ENCODE results near the gene SLC38A2.

Gene SLC38A2

DNA sequence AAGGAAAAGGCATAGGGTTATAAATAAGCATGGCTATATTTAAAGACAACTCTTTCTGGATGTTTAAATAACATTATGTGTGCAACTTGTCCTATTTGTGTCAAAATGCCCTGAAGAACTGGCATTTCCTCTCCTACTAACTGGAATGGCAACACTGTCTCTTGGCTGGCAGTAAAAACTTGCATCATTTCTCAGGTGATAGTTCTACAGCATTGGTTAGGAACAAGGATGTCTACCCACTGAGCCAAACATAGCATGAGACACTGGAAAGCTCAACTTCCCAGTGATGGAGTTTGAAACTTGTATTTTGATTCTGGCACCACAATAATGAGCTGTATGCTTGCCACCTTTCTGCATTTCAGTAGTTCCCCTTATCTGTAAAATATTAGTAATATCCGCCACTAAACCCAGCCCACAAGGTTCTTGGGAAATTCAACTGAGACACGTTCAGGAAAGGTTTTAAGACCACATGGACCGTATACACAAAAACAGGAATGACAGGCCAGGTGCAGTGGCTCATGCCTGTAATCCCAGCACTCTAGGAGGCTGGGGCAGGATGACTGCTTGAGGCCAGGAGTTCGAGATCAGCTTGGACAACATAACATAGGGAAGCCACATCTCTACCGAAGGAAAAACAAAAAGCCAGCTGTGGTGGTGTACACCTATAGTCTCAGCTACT lies 5.1 kb downstream of the SLC38A2 start:
- no peak for DNase-seq (ENCODE audit: extremely low read depth, insufficient read length)
- TF ChIP-seq, protein P1, sequence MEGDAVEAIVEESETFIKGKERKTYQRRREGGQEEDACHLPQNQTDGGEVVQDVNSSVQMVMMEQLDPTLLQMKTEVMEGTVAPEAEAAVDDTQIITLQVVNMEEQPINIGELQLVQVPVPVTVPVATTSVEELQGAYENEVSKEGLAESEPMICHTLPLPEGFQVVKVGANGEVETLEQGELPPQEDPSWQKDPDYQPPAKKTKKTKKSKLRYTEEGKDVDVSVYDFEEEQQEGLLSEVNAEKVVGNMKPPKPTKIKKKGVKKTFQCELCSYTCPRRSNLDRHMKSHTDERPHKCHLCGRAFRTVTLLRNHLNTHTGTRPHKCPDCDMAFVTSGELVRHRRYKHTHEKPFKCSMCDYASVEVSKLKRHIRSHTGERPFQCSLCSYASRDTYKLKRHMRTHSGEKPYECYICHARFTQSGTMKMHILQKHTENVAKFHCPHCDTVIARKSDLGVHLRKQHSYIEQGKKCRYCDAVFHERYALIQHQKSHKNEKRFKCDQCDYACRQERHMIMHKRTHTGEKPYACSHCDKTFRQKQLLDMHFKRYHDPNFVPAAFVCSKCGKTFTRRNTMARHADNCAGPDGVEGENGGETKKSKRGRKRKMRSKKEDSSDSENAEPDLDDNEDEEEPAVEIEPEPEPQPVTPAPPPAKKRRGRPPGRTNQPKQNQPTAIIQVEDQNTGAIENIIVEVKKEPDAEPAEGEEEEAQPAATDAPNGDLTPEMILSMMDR (IDR thresholded peaks at IDR 0.05; ENCODE audit: insufficient read depth, low read length, poor library complexity, severe bottlenecking): no peak
- Histone ChIP-seq H3K4me3 (replicated peaks; ENCODE audit: low read depth, low read length) (no peak overlapping the region), H3K27me3 (replicated peaks; ENCODE audit: control insufficient read depth, insufficient read depth, low read length) (no peaks in the 10 kb centered on the region), H3K36me3 (ENCODE audit: control insufficient read depth, insufficient read depth, low read length) (peaks cover 6% of the 10 kb centered on the region)

DNA sequence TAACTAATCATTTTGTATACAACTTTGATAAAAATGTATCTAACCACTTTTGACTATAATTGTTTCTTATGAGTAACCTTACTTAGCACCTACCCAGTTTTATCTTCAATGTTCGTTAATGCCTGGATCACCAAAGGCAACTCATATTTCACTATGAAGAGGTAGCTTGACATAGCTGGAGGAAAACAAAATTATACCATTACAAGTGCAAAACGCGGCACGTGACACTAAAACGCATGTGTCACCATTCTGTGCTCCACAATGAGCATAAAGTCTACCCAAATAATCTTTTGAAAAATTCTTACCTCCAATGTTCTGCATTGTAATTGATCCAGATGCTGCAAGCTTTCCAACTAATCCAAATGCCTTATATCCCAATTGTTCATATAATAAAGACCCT lies 5.8 kb downstream of the SLC38A2 start:
- Histone ChIP-seq H3K36me3 (ENCODE audit: control insufficient read depth, insufficient read depth, low read length) (peaks cover 6% of the 10 kb centered on the region), H3K4me3 (replicated peaks; ENCODE audit: low read depth, low read length) (no peak overlapping the region), H3K27me3 (replicated peaks; ENCODE audit: control insufficient read depth, insufficient read depth, low read length) (no peaks in the 10 kb centered on the region)
- no peak for DNase-seq (ENCODE audit: extremely low read depth, insufficient read length)
- TF ChIP-seq, protein P1 (IDR thresholded peaks at IDR 0.05; ENCODE audit: insufficient read depth, low read length, poor library complexity, severe bottlenecking): no peak

DNA sequence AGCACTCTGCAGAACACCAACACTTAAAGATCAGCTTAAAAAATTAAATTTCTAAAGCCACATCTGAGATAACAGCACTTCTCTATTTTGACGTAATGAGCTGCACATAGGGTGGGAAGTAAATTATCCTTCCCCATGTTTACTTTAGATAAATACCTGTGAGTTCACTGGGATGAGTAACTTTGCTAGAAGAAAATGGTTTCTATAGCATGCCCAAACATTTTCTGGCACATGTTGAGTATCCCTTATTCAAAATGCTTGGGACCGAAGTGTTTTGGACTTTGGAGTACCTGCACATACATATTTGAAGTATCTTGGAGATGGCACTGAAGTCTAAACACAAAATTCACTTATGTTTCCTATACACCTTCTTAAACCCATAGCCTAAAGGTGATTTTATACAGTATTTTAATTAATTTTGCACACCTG lies 6.6 kb downstream of the SLC38A2 start:
- TF ChIP-seq, protein P1 (IDR thresholded peaks at IDR 0.05; ENCODE audit: insufficient read depth, low read length, poor library complexity, severe bottlenecking): no peak
- Histone ChIP-seq H3K4me3 (replicated peaks; ENCODE audit: low read depth, low read length) (no peak overlapping the region), H3K27me3 (replicated peaks; ENCODE audit: control insufficient read depth, insufficient read depth, low read length) (no peaks in the 10 kb centered on the region), H3K36me3 (ENCODE audit: control insufficient read depth, insufficient read depth, low read length) (peaks cover 6% of the 10 kb centered on the region)
- no peak for DNase-seq (ENCODE audit: extremely low read depth, insufficient read length)

DNA sequence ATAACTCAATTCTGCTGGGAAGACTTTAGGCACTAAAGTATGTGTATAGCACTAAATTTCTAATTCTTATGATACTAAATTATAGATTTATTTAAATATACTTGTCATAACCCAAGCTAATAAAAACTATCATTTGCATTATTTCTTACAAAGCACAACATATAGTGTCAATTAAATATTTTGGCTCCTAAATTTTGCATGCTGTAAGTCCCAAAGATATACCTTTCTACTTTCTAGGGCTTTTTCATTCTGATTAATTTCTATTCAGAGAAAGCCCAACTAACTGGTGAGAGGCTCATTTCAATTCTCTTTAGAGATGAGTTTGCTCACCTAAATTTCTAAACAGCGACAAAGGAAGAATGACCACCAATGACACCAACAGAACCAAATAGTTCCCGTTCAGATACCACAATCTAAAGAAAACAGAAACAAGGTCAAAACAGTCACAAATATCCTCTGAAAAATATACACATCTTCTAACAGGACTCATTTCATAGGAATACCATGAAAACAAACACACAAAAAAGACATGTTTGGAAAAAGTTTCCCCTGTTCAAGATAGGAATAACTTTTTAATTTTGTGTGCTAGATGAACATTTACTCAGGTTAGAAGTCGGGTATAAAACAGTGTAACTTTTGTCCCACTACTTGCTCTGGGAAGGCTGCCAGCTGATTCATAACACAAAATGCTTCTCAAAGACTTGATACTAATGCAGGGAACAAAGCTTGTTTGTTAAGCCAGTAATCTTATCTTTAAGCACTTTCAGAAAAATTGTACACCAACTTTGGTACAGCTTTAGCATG lies 7.6 kb downstream of the SLC38A2 start:
- no peak for DNase-seq (ENCODE audit: extremely low read depth, insufficient read length)
- Histone ChIP-seq H3K27me3 (replicated peaks; ENCODE audit: control insufficient read depth, insufficient read depth, low read length) (no peaks in the 10 kb centered on the region), H3K36me3 (ENCODE audit: control insufficient read depth, insufficient read depth, low read length) (peaks cover 5% of the 10 kb centered on the region), H3K4me3 (replicated peaks; ENCODE audit: low read depth, low read length) (no peak overlapping the region)
- TF ChIP-seq, protein P1 (IDR thresholded peaks at IDR 0.05; ENCODE audit: insufficient read depth, low read length, poor library complexity, severe bottlenecking): no peak

DNA sequence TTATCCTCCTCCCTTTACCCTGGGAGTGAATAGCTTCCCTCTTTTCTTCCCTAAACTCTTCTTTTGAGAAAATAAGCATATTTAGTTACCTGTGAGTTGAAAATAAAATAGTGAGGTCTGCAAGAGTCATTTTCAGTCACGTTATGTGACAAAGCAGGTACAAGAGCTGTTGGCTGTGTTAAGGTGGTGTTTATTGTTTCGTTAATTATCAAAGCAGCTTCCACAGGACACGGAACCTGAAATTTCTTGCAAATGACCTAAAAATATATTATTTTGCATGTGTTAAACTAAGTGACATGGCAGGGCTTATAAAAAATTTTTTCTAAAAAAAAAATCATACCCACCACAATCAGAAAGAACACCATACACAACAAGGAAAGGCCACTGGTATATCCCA lies 8.3 kb downstream of the SLC38A2 start:
- DNase-seq (ENCODE audit: extremely low read depth, insufficient read length): no peak
- TF ChIP-seq, protein P1 (IDR thresholded peaks at IDR 0.05; ENCODE audit: insufficient read depth, low read length, poor library complexity, severe bottlenecking): no peak
- Histone ChIP-seq H3K4me3 (replicated peaks; ENCODE audit: low read depth, low read length) (no peak overlapping the region), H3K36me3 (ENCODE audit: control insufficient read depth, insufficient read depth, low read length) (peaks cover 8% of the 10 kb centered on the region), H3K27me3 (replicated peaks; ENCODE audit: control insufficient read depth, insufficient read depth, low read length) (no peaks in the 10 kb centered on the region)
